ENCODE data around the gene ADORA2B. TPM values are rescaled to one million over a fixed set of nuclear protein-coding genes. Genes with fewer than 3 reads are reported as not detected.

Gene ADORA2B
- total RNA-seq, 4 donors from 2014 or later: 0.40 to 2.0 (median 1.2) TPM; not detected in 1

- WGBS, 2 donors (ENCODE audit: low coverage in 1 of 2): no CpG with 5 or more reads among the region's 3 CpGs
- ATAC-seq: no peak
- Histone ChIP-seq H3K4me3 (no peak overlapping the region), H3K36me3 (no peaks in the 10 kb centered on the region), H3K27ac (peak overlapping the region in 1 of 4 donors; percentile 46), H3K4me1 (peaks cover 0 to 30% (median 17%) of the 10 kb centered on the region in 3 donors), H3K9me3 (no peaks in the 10 kb centered on the region), H3K27me3 (peaks cover 55% of the 10 kb centered on the region)
- no peak for TF ChIP-seq CTCF (IDR thresholded peaks at IDR 0.05)
- no peak for TF ChIP-seq POLR2AphosphoS5 (IDR thresholded peaks at IDR 0.05)
- no peak for TF ChIP-seq EP300 (IDR thresholded peaks at IDR 0.05)
- TF ChIP-seq POLR2A (IDR thresholded peaks at IDR 0.05): no peak
Observed at GRCh38 chr17:15947271-15947670, 2.3 kb downstream of the ADORA2B start.

- ATAC-seq: no peak
- Histone ChIP-seq H3K27ac (peak overlapping the region in 1 of 4 donors; percentile 46), H3K4me1 (peaks cover 0 to 30% (median 17%) of the 10 kb centered on the region in 3 donors), H3K9me3 (no peaks in the 10 kb centered on the region), H3K36me3 (no peaks in the 10 kb centered on the region), H3K27me3 (peaks cover 52% of the 10 kb centered on the region), H3K4me3 (no peak overlapping the region)
- TF ChIP-seq POLR2A (IDR thresholded peaks at IDR 0.05) (no peak), CTCF (IDR thresholded peaks at IDR 0.05) (no peak), POLR2AphosphoS5 (IDR thresholded peaks at IDR 0.05) (no peak), EP300 (IDR thresholded peaks at IDR 0.05) (no peak)
- WGBS, 2 donors (ENCODE audit: low coverage in 1 of 2): 60% methylated on average over 1 of the region's 16 CpGs; no CpG with 5 or more reads in 1 of the 2 donors
Observed at GRCh38 chr17:15947976-15948752, 3.2 kb downstream of the ADORA2B start.

GRCh38 chr17:15951368-15952047 is 6.6 kb downstream of the ADORA2B start:
- ATAC-seq: no peak

GRCh38 chr17:15952048-15952532 is 7.2 kb downstream of the ADORA2B start:
- no peak overlapping the region for H3K4me3 ChIP-seq
- no peak for ATAC-seq
- no peak overlapping the region for H3K27ac ChIP-seq
- no peak for TF ChIP-seq CTCF (IDR thresholded peaks at IDR 0.05)
- no peak for TF ChIP-seq POLR2A (IDR thresholded peaks at IDR 0.05)
- no peak for TF ChIP-seq POLR2AphosphoS5 (IDR thresholded peaks at IDR 0.05)
- no peak for TF ChIP-seq EP300 (IDR thresholded peaks at IDR 0.05)
- H3K27me3 ChIP-seq: peaks cover 17% of the 10 kb centered on the region
- 74 to 80% methylated on average over 1 to 3 of the region's 7 CpGs for WGBS, 2 donors (ENCODE audit: low coverage in 1 of 2)
- H3K4me1 ChIP-seq: no peaks in the 10 kb centered on the region
- no peaks in the 10 kb centered on the region for H3K36me3 ChIP-seq
- no peaks in the 10 kb centered on the region for H3K9me3 ChIP-seq

More at GRCh38 chr17:15951368-15952047, 6.6 kb downstream of the ADORA2B start:
- Histone ChIP-seq H3K9me3 (no peaks in the 10 kb centered on the region), H3K4me3 (no peak overlapping the region), H3K27ac (no peak overlapping the region), H3K36me3 (no peaks in the 10 kb centered on the region), H3K27me3 (peaks cover 22% of the 10 kb centered on the region), H3K4me1 (peaks cover 0 to 4% (median 0%) of the 10 kb centered on the region in 3 donors)
- 100% methylated on average over 1 of the region's 6 CpGs; no CpG with 5 or more reads in 1 of the 2 donors for WGBS, 2 donors (ENCODE audit: low coverage in 1 of 2)
- TF ChIP-seq POLR2AphosphoS5 (IDR thresholded peaks at IDR 0.05) (no peak), POLR2A (IDR thresholded peaks at IDR 0.05) (no peak), EP300 (IDR thresholded peaks at IDR 0.05) (no peak), CTCF (IDR thresholded peaks at IDR 0.05) (no peak)
